GM18951 (cell line): ENCODE data around the gene PDLIM4.

Source experiments
- POLR2A ChIP-seq: IDR thresholded peaks from 4 replicates; pipeline ENCODE4 v1.6.1; 2011; ENCODE audit warnings: mild to moderate bottlenecking; ENCODE audit not compliant: insufficient read length, insufficient read depth; ENCODE audit errors: extremely low read depth
- in situ Hi-C: fragments of 300-500 bp; cut with MboI; formaldehyde crosslinking; loops from one replicate; pipeline ENCODE4 v1.12.0; 2022; ENCODE audit warnings: low sequenced_read_pairs, mixed read lengths, inconsistent platforms; ENCODE audit not compliant: unreplicated experiment

PDLIM4 gene

GRCh38 chr5:132261881-132262845 lies 4.7 kb downstream of the PDLIM4 start:
- in situ Hi-C loops: no loop called here
- no peak for TF ChIP-seq POLR2A

- no peak for TF ChIP-seq POLR2A
- in situ Hi-C loops: no loop called here
Observed at GRCh38 chr5:132262882-132263547, 5.5 kb downstream of the PDLIM4 start.

- TF ChIP-seq POLR2A: no peak
- in situ Hi-C loops: no loop called here
Observed at GRCh38 chr5:132263548-132264261, 6.2 kb downstream of the PDLIM4 start.

- no peak for TF ChIP-seq POLR2A
- in situ Hi-C loops: no loop called here
Observed at GRCh38 chr5:132264546-132265335, 7.2 kb downstream of the PDLIM4 start.

GRCh38 chr5:132265336-132266030 lies 8.0 kb downstream of the PDLIM4 start:
- TF ChIP-seq POLR2A: no peak

GRCh38 chr5:132266031-132266835 lies 8.7 kb downstream of the PDLIM4 start:
- in situ Hi-C loops: no loop called here
- TF ChIP-seq POLR2A: no peak

More at GRCh38 chr5:132265336-132266030, 8.0 kb downstream of the PDLIM4 start:
- in situ Hi-C loops: no loop called here

GRCh38 chr5:132266836-132267160 lies 9.3 kb downstream of the PDLIM4 start:
- TF ChIP-seq POLR2A: no peak
- in situ Hi-C loops: no loop called here

GRCh38 chr5:132267166-132267739 lies 9.8 kb downstream of the PDLIM4 start:
- in situ Hi-C loops: no loop called here
- TF ChIP-seq POLR2A: no peak

GRCh38 chr5:132267931-132268768 lies 10.7 kb downstream of the PDLIM4 start:
- TF ChIP-seq POLR2A: no peak
- in situ Hi-C loops: no loop called here

- no peak for TF ChIP-seq POLR2A
- in situ Hi-C loops: no loop called here
Observed at GRCh38 chr5:132268769-132269551, 11.5 kb downstream of the PDLIM4 start.
